ENCODE data around the gene CHEK1. TPM values are rescaled to one million over a fixed set of nuclear protein-coding genes. Genes with fewer than 3 reads are reported as not detected.

CHEK1 gene
- total RNA-seq, 1 donor from 2014 or later = 161 TPM

DNA sequence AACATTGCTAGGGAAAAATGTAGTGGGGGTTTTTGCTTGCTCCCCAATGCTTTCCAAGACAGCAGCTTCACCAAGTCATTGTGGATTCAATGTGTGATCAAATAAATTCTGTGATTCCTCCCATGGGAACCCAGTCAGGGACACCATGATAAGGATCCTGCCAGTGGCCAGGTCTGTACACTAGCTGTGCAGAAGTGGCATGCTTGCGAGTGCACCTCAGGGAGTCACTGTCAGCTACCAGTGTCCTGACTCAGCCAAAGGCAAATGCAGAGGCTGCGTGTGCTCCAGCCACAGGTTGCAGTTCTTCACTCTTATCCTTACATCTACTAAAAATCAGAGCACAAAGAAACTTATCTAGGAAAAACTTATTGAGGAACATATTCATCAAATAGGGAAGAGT is 65.0 kb downstream of the CHEK1 start:
- Histone ChIP-seq H3K4me1 (no peaks in the 10 kb centered on the region), H3K27me3 (no peaks in the 10 kb centered on the region), H3K9me3 (ENCODE audit: low read depth) (no peaks in the 10 kb centered on the region), H3K79me2 (ENCODE audit: low read depth) (no peaks in the 10 kb centered on the region), H3K9ac (no peak overlapping the region), H3F3A (ENCODE audit: low read depth) (no peaks in the 10 kb centered on the region), H3K36me3 (no peaks in the 10 kb centered on the region), H3K4me2 (no peak overlapping the region), H3K27ac (no peak overlapping the region), H2AFZ (replicated peaks) (no peak overlapping the region), H4K20me1 (ENCODE audit: low read depth) (no peaks in the 10 kb centered on the region), H3K4me3 (no peak overlapping the region)
- no peak overlapping the region for H3K27ac Mint-ChIP-seq
- no peak overlapping the region for H3K4me3 Mint-ChIP-seq
- no peak for TF ChIP-seq EZH2 (IDR thresholded peaks at IDR 0.05)
- TF ChIP-seq EZH2phosphoT487 (IDR thresholded peaks at IDR 0.05) = no peak
- TF ChIP-seq, protein P1, sequence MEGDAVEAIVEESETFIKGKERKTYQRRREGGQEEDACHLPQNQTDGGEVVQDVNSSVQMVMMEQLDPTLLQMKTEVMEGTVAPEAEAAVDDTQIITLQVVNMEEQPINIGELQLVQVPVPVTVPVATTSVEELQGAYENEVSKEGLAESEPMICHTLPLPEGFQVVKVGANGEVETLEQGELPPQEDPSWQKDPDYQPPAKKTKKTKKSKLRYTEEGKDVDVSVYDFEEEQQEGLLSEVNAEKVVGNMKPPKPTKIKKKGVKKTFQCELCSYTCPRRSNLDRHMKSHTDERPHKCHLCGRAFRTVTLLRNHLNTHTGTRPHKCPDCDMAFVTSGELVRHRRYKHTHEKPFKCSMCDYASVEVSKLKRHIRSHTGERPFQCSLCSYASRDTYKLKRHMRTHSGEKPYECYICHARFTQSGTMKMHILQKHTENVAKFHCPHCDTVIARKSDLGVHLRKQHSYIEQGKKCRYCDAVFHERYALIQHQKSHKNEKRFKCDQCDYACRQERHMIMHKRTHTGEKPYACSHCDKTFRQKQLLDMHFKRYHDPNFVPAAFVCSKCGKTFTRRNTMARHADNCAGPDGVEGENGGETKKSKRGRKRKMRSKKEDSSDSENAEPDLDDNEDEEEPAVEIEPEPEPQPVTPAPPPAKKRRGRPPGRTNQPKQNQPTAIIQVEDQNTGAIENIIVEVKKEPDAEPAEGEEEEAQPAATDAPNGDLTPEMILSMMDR (IDR thresholded peaks at IDR 0.05) = no peak
- DNase-seq (ENCODE audit: low spot score) = no peak
- H3K27me3 Mint-ChIP-seq (ENCODE audit: insufficient read depth, low read depth) = no peaks in the 10 kb centered on the region
- H3K36me3 Mint-ChIP-seq = peaks cover 7% of the 10 kb centered on the region
- no peaks in the 10 kb centered on the region for H3K9me3 Mint-ChIP-seq
- H3K4me1 Mint-ChIP-seq = no peaks in the 10 kb centered on the region

DNA sequence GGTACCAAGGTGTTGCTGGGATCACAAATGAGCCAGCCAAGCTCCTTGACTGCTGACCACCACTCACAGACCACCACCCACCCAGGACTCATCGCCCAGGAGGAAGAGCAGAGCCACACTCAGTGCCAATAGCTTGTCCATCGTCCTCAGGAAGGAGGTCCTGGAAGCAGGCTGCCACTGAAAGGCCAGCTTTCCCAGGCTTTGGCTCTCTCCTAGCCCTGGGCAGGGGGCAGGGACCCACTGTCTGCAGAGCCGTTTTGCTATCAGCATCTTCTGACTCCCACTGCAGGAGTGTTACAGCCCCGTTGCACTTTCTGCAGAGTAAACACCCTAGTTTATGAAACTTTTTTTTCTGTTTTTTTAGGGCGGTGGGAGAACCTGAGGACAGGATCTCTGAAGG is 67.9 kb downstream of the CHEK1 start:
- H3K4me1 Mint-ChIP-seq = no peaks in the 10 kb centered on the region
- no peak for DNase-seq (ENCODE audit: low spot score)
- no peak for TF ChIP-seq EZH2 (IDR thresholded peaks at IDR 0.05)
- TF ChIP-seq, protein P1 (IDR thresholded peaks at IDR 0.05) = no peak
- TF ChIP-seq EZH2phosphoT487 (IDR thresholded peaks at IDR 0.05) = no peak
- Histone ChIP-seq H2AFZ (replicated peaks) (no peak overlapping the region), H3K9me3 (ENCODE audit: low read depth) (no peaks in the 10 kb centered on the region), H3K27ac (no peak overlapping the region), H3F3A (ENCODE audit: low read depth) (no peaks in the 10 kb centered on the region), H4K20me1 (ENCODE audit: low read depth) (no peaks in the 10 kb centered on the region), H3K4me1 (no peaks in the 10 kb centered on the region), H3K27me3 (no peaks in the 10 kb centered on the region), H3K9ac (no peak overlapping the region), H3K36me3 (no peaks in the 10 kb centered on the region), H3K4me2 (no peak overlapping the region), H3K4me3 (no peak overlapping the region), H3K79me2 (ENCODE audit: low read depth) (no peaks in the 10 kb centered on the region)
- peaks cover 2% of the 10 kb centered on the region for H3K36me3 Mint-ChIP-seq
- no peak overlapping the region for H3K27ac Mint-ChIP-seq
- no peaks in the 10 kb centered on the region for H3K9me3 Mint-ChIP-seq
- no peak overlapping the region for H3K4me3 Mint-ChIP-seq
- H3K27me3 Mint-ChIP-seq (ENCODE audit: insufficient read depth, low read depth) = peaks cover 2% of the 10 kb centered on the region

DNA sequence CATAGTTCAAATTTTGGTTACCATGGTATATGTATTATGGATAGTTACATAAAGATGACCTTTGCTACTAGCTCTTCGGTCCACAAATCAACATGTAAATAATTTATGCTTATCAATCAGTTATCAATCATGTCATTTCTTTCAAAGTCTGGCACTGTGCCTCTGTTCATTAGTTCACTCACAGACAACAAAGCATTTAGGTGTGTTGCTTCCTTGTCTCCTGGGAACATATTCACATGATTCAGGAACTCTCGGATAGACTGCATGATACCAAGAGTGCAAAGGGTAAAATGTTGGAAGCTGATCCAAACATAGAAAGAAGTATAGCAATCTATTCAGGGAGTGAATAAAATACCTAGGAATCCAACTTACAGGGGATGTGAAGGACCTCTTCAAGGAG is 70.0 kb downstream of the CHEK1 start:
- H3K27ac ChIP-seq = no peak overlapping the region
- Mint-ChIP-seq H3K4me3 (no peak overlapping the region), H3K9me3 (no peaks in the 10 kb centered on the region), H3K36me3 (peaks cover 4% of the 10 kb centered on the region), H3K4me1 (no peaks in the 10 kb centered on the region), H3K27me3 (ENCODE audit: insufficient read depth, low read depth) (peaks cover 2% of the 10 kb centered on the region), H3K27ac (no peak overlapping the region)
- no peaks in the 10 kb centered on the region for H3K79me2 ChIP-seq (ENCODE audit: low read depth)
- H3K27me3 ChIP-seq = no peaks in the 10 kb centered on the region
- no peaks in the 10 kb centered on the region for H3F3A ChIP-seq (ENCODE audit: low read depth)
- H3K9me3 ChIP-seq (ENCODE audit: low read depth) = no peaks in the 10 kb centered on the region
- no peaks in the 10 kb centered on the region for H4K20me1 ChIP-seq (ENCODE audit: low read depth)
- H3K36me3 ChIP-seq = no peaks in the 10 kb centered on the region
- no peaks in the 10 kb centered on the region for H3K4me1 ChIP-seq
- no peak overlapping the region for H2AFZ ChIP-seq (replicated peaks)
- H3K9ac ChIP-seq = no peak overlapping the region
- no peak for DNase-seq (ENCODE audit: low spot score)
- TF ChIP-seq, protein P1 (IDR thresholded peaks at IDR 0.05) = no peak
- TF ChIP-seq EZH2phosphoT487 (IDR thresholded peaks at IDR 0.05) (no peak), EZH2 (IDR thresholded peaks at IDR 0.05) (no peak)
- no peak overlapping the region for H3K4me2 ChIP-seq
- H3K4me3 ChIP-seq = no peak overlapping the region
